ENCODE measurements around the gene SRPK1.
"Not testable (repeated sequence)": the region's sequence is repeated elsewhere in the genome, so short reads cannot be mapped to it uniquely, and the experiment has no call there.

- TF ChIP-seq POLR2AphosphoS5, CTCF, EP300 (IDR thresholded peaks at IDR 0.05): not testable (repeated sequence)
Observed at GRCh38 chr6:35909571-35909970, 11.3 kb downstream of the SRPK1 start.

All from sigmoid colon (tissue), 4 donors.